T-helper 1 cell treated with Interleukin-12 subunit alpha and Interleukin-12 subunit beta and Interleukin-4 antibody, amounts not matched to agents 30 μg/mL and 1 μg/mL, for 36 hours (primary cell): ENCODE measurements around the gene CDKAL1.

Experiments used
- H3K27ac Mint-ChIP-seq: one replicate; pipeline ENCODE4 v1.8.0; 2021; ENCODE audit warnings: mild to moderate bottlenecking, mixed read lengths
- H3K27me3 Mint-ChIP-seq: one replicate; pipeline ENCODE4 v1.8.0; 2021; ENCODE audit warnings: low read depth, mixed read lengths
- H3K36me3 Mint-ChIP-seq: one replicate; pipeline ENCODE4 v1.8.0; 2021; ENCODE audit warnings: low read depth, mixed read lengths
- H3K4me1 Mint-ChIP-seq: one replicate; pipeline ENCODE4 v1.8.0; 2021; ENCODE audit warnings: low read depth, mixed read lengths
- H3K4me3 Mint-ChIP-seq: one replicate; pipeline ENCODE4 v1.8.0; 2021; ENCODE audit warnings: mild to moderate bottlenecking, moderate library complexity, mixed read lengths
- H3K9me3 Mint-ChIP-seq: one replicate; pipeline ENCODE4 v1.8.0; 2021; ENCODE audit warnings: mixed read lengths

Gene CDKAL1

GRCh38 chr6:20892365-20892764, 358.1 kb downstream of the CDKAL1 start:
- Mint-ChIP-seq H3K36me3 (peaks cover 12% of the 10 kb centered on the region), H3K4me3 (no peak overlapping the region), H3K27me3 (no peaks in the 10 kb centered on the region), H3K9me3 (peaks cover 19% of the 10 kb centered on the region), H3K27ac (no peak overlapping the region), H3K4me1 (no peaks in the 10 kb centered on the region)

- Mint-ChIP-seq H3K36me3 (peaks cover 15% of the 10 kb centered on the region), H3K9me3 (peaks cover 21% of the 10 kb centered on the region), H3K4me3 (no peak overlapping the region), H3K4me1 (no peaks in the 10 kb centered on the region), H3K27me3 (no peaks in the 10 kb centered on the region), H3K27ac (no peak overlapping the region)
Measured at GRCh38 chr6:20893412-20893811, 359.2 kb downstream of the CDKAL1 start.

- H3K9me3 Mint-ChIP-seq, result peaks cover 33% of the 10 kb centered on the region
- peaks cover 21% of the 10 kb centered on the region for H3K36me3 Mint-ChIP-seq
- H3K4me3 Mint-ChIP-seq, result no peak overlapping the region
- H3K27me3 Mint-ChIP-seq, result no peaks in the 10 kb centered on the region
- no peak overlapping the region for H3K27ac Mint-ChIP-seq
- H3K4me1 Mint-ChIP-seq, result peaks cover 2% of the 10 kb centered on the region
Measured at GRCh38 chr6:20900389-20901160, 366.3 kb downstream of the CDKAL1 start.

DNA sequence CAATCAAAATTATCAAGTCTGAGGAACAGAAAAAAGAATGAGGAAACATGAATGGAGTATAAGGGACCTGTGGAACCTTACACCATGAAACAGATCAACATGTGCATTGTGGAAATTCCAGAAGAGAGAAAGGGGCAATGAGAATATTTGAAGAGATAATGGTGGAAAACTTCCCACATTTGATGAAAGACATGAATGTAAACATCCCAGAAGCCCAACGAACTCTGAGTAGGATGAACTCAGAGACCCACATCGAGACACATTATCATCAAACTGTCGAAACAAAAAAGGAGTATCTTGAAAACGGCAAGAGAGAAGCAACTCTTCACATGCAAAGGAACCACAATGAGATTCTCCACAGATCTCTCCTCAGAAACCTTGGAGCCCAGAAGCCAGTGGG, 371.1 kb downstream of the CDKAL1 start:
- H3K36me3 Mint-ChIP-seq, result peaks cover 15% of the 10 kb centered on the region
- no peak overlapping the region for H3K4me3 Mint-ChIP-seq
- H3K4me1 Mint-ChIP-seq, result no peaks in the 10 kb centered on the region
- H3K9me3 Mint-ChIP-seq, result peaks cover 22% of the 10 kb centered on the region
- no peak overlapping the region for H3K27ac Mint-ChIP-seq
- H3K27me3 Mint-ChIP-seq, result no peaks in the 10 kb centered on the region

GRCh38 chr6:20906945-20907344, 372.7 kb downstream of the CDKAL1 start:
- Mint-ChIP-seq H3K36me3 (peaks cover 15% of the 10 kb centered on the region), H3K4me3 (no peak overlapping the region), H3K9me3 (peaks cover 26% of the 10 kb centered on the region), H3K27ac (no peak overlapping the region), H3K27me3 (no peaks in the 10 kb centered on the region), H3K4me1 (no peaks in the 10 kb centered on the region)

DNA sequence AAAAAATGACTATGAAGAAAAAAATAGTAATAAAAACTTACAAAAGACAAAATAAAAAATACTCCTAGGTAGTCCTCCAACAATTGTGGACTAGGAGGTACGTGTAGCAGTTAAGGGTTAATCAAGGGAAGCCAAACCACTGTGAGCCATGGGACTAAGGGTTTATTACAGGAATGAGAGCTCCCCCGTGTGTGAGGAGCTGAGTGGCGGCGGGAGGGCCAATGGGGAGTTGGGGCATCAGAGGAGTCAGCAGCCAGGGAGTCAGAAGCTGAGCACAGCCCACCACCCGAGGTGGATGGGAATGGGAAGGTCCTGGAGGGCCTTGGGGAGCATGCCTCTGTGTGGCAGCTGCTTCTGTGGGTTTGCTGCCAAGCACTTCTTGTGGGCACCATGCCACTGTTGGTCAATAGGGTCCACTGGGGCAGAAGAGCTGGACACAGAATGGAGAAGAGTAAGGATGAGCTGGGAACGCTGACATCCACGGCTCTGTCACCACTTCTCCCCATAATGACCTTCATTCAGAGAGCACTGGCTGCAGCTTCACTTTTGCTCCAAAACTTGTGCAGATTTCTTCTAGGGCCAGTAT, 373.3 kb downstream of the CDKAL1 start:
- peaks cover 17% of the 10 kb centered on the region for H3K36me3 Mint-ChIP-seq
- no peaks in the 10 kb centered on the region for H3K27me3 Mint-ChIP-seq
- no peak overlapping the region for H3K27ac Mint-ChIP-seq
- peaks cover 30% of the 10 kb centered on the region for H3K9me3 Mint-ChIP-seq
- no peak overlapping the region for H3K4me3 Mint-ChIP-seq
- no peaks in the 10 kb centered on the region for H3K4me1 Mint-ChIP-seq

GRCh38 chr6:20909621-20910020, 375.4 kb downstream of the CDKAL1 start:
- Mint-ChIP-seq H3K9me3 (peaks cover 29% of the 10 kb centered on the region), H3K27ac (no peak overlapping the region), H3K4me1 (no peaks in the 10 kb centered on the region), H3K27me3 (no peaks in the 10 kb centered on the region), H3K4me3 (no peak overlapping the region), H3K36me3 (peaks cover 14% of the 10 kb centered on the region)

DNA sequence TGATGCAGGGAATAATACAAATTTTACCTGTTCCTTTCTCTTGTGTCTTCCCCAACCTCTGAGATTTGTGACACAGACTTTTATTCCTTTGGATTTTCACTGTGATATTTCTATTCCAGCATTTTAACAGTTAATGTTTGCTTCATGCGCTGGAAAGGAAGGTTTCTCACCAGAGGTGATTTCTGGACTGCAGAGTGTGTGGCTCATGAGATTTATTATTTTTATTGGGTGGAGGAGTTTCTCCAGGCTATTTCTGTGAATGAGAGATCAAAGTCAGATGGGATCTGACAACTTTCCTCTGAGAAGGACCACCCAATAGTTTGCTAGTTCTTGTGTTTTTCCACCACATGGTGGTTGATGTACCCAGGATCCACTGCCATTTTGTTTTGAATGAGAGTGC, 377.5 kb downstream of the CDKAL1 start:
- peaks cover 18% of the 10 kb centered on the region for H3K36me3 Mint-ChIP-seq
- H3K4me1 Mint-ChIP-seq, result no peaks in the 10 kb centered on the region
- H3K27me3 Mint-ChIP-seq, result no peaks in the 10 kb centered on the region
- no peak overlapping the region for H3K4me3 Mint-ChIP-seq
- no peak overlapping the region for H3K27ac Mint-ChIP-seq
- H3K9me3 Mint-ChIP-seq, result peaks cover 33% of the 10 kb centered on the region

DNA sequence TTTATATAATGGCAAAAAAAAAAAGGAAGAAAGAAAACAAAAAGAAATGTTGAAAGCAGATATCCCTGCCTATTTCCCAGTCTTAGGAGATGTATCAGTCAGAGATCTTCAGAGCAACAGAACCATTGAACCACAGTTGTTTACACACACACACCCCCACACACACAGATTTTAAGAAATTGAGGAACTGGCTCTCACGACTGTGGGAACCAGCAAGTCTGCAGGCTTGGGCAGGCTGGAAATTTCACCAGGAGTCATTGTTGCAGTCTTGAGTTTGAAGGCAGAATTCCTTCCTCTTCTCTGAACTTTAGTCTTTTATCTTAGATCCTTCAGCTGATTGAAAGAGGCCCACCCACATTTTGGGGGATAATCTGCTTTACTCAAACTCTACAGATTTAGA, 380.9 kb downstream of the CDKAL1 start:
- H3K27ac Mint-ChIP-seq, result no peak overlapping the region
- H3K9me3 Mint-ChIP-seq, result peaks cover 33% of the 10 kb centered on the region
- no peak overlapping the region for H3K4me3 Mint-ChIP-seq
- peaks cover 10% of the 10 kb centered on the region for H3K4me1 Mint-ChIP-seq
- H3K27me3 Mint-ChIP-seq, result no peaks in the 10 kb centered on the region
- peaks cover 16% of the 10 kb centered on the region for H3K36me3 Mint-ChIP-seq

GRCh38 chr6:20915626-20916025, 381.4 kb downstream of the CDKAL1 start:
- Mint-ChIP-seq H3K36me3 (peaks cover 16% of the 10 kb centered on the region), H3K4me3 (no peak overlapping the region), H3K27ac (no peak overlapping the region), H3K9me3 (peaks cover 33% of the 10 kb centered on the region), H3K27me3 (no peaks in the 10 kb centered on the region), H3K4me1 (peaks cover 10% of the 10 kb centered on the region)

GRCh38 chr6:20916086-20916485, 381.8 kb downstream of the CDKAL1 start:
- H3K4me3 Mint-ChIP-seq, result no peak overlapping the region
- no peaks in the 10 kb centered on the region for H3K27me3 Mint-ChIP-seq
- H3K36me3 Mint-ChIP-seq, result peaks cover 16% of the 10 kb centered on the region
- no peak overlapping the region for H3K27ac Mint-ChIP-seq
- H3K4me1 Mint-ChIP-seq, result peaks cover 10% of the 10 kb centered on the region
- H3K9me3 Mint-ChIP-seq, result peaks cover 33% of the 10 kb centered on the region

GRCh38 chr6:20918868-20919267, 384.6 kb downstream of the CDKAL1 start:
- H3K9me3 Mint-ChIP-seq, result peaks cover 31% of the 10 kb centered on the region
- peaks cover 12% of the 10 kb centered on the region for H3K36me3 Mint-ChIP-seq
- H3K4me3 Mint-ChIP-seq, result no peak overlapping the region
- no peak overlapping the region for H3K27ac Mint-ChIP-seq
- H3K4me1 Mint-ChIP-seq, result peaks cover 10% of the 10 kb centered on the region
- H3K27me3 Mint-ChIP-seq, result no peaks in the 10 kb centered on the region

- Mint-ChIP-seq H3K9me3 (peaks cover 24% of the 10 kb centered on the region), H3K27ac (peak overlapping the region; percentile 32), H3K27me3 (no peaks in the 10 kb centered on the region), H3K4me3 (no peak overlapping the region), H3K36me3 (peaks cover 9% of the 10 kb centered on the region), H3K4me1 (peaks cover 10% of the 10 kb centered on the region)
Measured at GRCh38 chr6:20919677-20920385, 385.6 kb downstream of the CDKAL1 start.

GRCh38 chr6:20921578-20921977, 387.3 kb downstream of the CDKAL1 start:
- Mint-ChIP-seq H3K4me1 (peaks cover 10% of the 10 kb centered on the region), H3K27me3 (no peaks in the 10 kb centered on the region), H3K4me3 (no peak overlapping the region), H3K27ac (no peak overlapping the region), H3K36me3 (peaks cover 2% of the 10 kb centered on the region), H3K9me3 (peaks cover 9% of the 10 kb centered on the region)

DNA sequence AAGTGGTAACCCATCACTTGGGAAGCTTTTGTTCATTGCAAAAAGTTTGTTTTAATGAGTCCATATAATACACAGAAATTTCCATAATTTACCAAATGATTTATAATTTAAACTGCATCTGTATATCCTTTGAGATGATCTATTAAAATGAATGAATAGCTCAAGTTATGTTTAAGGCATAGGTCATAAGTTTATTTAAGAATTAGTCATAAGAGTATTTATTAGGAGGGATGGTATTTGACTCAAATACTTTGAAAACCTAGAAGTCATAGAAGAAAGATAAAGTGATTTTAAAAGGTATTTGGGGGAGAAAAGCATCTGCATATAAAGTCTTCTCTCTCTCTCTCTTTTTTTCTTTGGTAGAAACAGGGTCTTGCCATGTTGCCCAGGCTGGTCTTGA, 388.5 kb downstream of the CDKAL1 start:
- Mint-ChIP-seq H3K4me3 (no peak overlapping the region), H3K9me3 (peaks cover 9% of the 10 kb centered on the region), H3K36me3 (peaks cover 2% of the 10 kb centered on the region), H3K27me3 (no peaks in the 10 kb centered on the region), H3K4me1 (peaks cover 10% of the 10 kb centered on the region), H3K27ac (no peak overlapping the region)
